Left lung (tissue), 14 donors: ENCODE measurements around the gene ICOSLG. TPM values are rescaled to one million over a fixed set of nuclear protein-coding genes. Genes with fewer than 3 reads are reported as not detected.
"Not testable (repeated sequence)": the region's sequence is repeated elsewhere in the genome, so short reads cannot be mapped to it uniquely, and the experiment has no call there.

Experiments
- ATAC-seq: fragments of 200-7000 bp; cut with Tn5 transposase; one replicate; pipeline ENCODE4 v1.9.1; 2020; ENCODE audit warnings: moderate library complexity
- DNase-seq, 4 donors: peaks; one replicate each; pipeline ENCODE4 v3.0.0-alpha.2; 2013 to 2020
- H3K27ac ChIP-seq, 2 donors: fragments of 200-600 bp; sonication (generic) in 1 of 2; one replicate each; pipeline versions ENCODE4 v1.5.0 to v1.8.0; 2020 to 2021
- H3K27me3 ChIP-seq, 2 donors: fragments of 200-600 bp; sonication (generic) in 1 of 2; one replicate each; pipeline versions ENCODE4 v1.5.0 to v1.8.0; 2020 to 2021
- H3K36me3 ChIP-seq, 2 donors: fragments of 200-600 bp; sonication (generic) in 1 of 2; one replicate each; pipeline versions ENCODE4 v1.5.0 to v1.8.0; 2020 to 2021
- H3K4me1 ChIP-seq, 2 donors: fragments of 200-600 bp; one replicate each; pipeline ENCODE4 v1.8.0; 2021
- H3K4me3 ChIP-seq, 2 donors: fragments of 200-600 bp; sonication (generic) in 1 of 2; one replicate each; pipeline versions ENCODE4 v1.5.0 to v1.8.0; 2020 to 2021; ENCODE audit warnings: mild to moderate bottlenecking in 1 of 2
- H3K9me3 ChIP-seq, 2 donors: fragments of 200-600 bp; sonication (generic) in 1 of 2; one replicate each; pipeline versions ENCODE4 v1.5.0 to v1.8.0; 2020 to 2021
- CTCF ChIP-seq, 2 donors: fragments of 200-600 bp; sonication (generic) in 1 of 2; IDR thresholded peaks; one replicate each; pipeline versions ENCODE4 v1.5.0 to v1.8.0; 2021; ENCODE audit warnings: antibody characterized with exemption in 2 of 2
- intact Hi-C, 2 donors: fragments of 100-400 bp; cut with DNase I; formaldehyde crosslinking; loops; one replicate each; pipeline versions ENCODE4 v1.11.2 to v1.14.2; 2022
- long read RNA-seq, 12 donors: library from polyadenylated mRNA in 2 of 12; unstranded in 2 of 12; transcript quantifications; one replicate each; pipeline ENCODE4 v2.0.0 and lab custom pipeline, GENCODE V29; 2019 to 2026
- polyA plus RNA-seq, 6 donors: library from polyadenylated mRNA; unstranded; fragments of 120-200 nt; gene quantifications; one replicate each; pipeline ENCODE4 v1.2.1, GENCODE V29; 2013; ENCODE audit not compliant: insufficient read length in 6 of 6
- total RNA-seq, 2 donors: library from RNA; stranded (reverse); fragmentation: NEBNext Ultra II Directional; extraction: Animal tissue kit (Norgen Biotek cat#: 25700); gene quantifications; one replicate each; pipeline ENCODE4 v1.2.1, GENCODE V29; 2021
- donor health status: DM: no; HTN: yes; CAD: no.
- donor health status: DM: no; HTN: no; CAD: no.

Gene ICOSLG
- total RNA-seq (1 to 10 TPM; 3.9 to 4.6 TPM), polyA plus RNA-seq (1 to 10 TPM; 1.7 to 3.3 (median 2.1) TPM)
- long read RNA-seq, donor 1 = 0 reads
- long read RNA-seq, donor 2 = 0 reads
- long read RNA-seq, donor 3 = 0 reads
- long read RNA-seq, donor 4 = 0 reads
- long read RNA-seq, donor 5 = 0 reads
- long read RNA-seq, donor 6 = 0 reads
- long read RNA-seq, donor 7 = 0 reads
- long read RNA-seq, donor 8, full-length matches to known transcripts = 1 of 1 reads
- long read RNA-seq, donor 8, partial matches to known transcripts = 0 of 1 reads
- long read RNA-seq, donor 8, other reads (novel, unspliced or antisense) = 0 of 1 reads
- long read RNA-seq, donor 9 = 0 reads
- long read RNA-seq, donor 10 = 0 reads
- long read RNA-seq, donor 11 = 0 reads
- long read RNA-seq, donor 12, full-length matches to known transcripts = 1 of 1 reads
- long read RNA-seq, donor 12, partial matches to known transcripts = 0 of 1 reads
- long read RNA-seq, donor 12, other reads (novel, unspliced or antisense) = 0 of 1 reads

- DNase-seq, H3K27me3 ChIP-seq, H3K4me1 ChIP-seq, H3K4me3 ChIP-seq, H3K36me3 ChIP-seq, H3K27ac ChIP-seq, intact Hi-C loops, H3K9me3 ChIP-seq: not testable (repeated sequence)
- ATAC-seq = peak; percentile 92
These were observed at the start of gene ICOSLG for GRCh38 chr21:44240842-44241241. ICOSLG (minus strand) TSS chr21:44240943; CDS start chr21:44240817, 126 bp downstream.

- ATAC-seq = no peak
These were observed 48.8 kb upstream of the ICOSLG start for GRCh38 chr21:44289381-44290010.

GRCh38 chr21:44288251-44289110 lies 47.7 kb upstream of the ICOSLG start:
- TF ChIP-seq CTCF (IDR thresholded peaks at IDR 0.05) = no peak
- Histone ChIP-seq H3K27ac (no peak overlapping the region), H3K27me3 (peaks cover 7 to 52% of the 10 kb centered on the region in 2 donors), H3K4me3 (no peak overlapping the region), H3K36me3 (no peaks in the 10 kb centered on the region), H3K9me3 (no peaks in the 10 kb centered on the region), H3K4me1 (peaks cover 0 to 6% of the 10 kb centered on the region in 2 donors)
- intact Hi-C loops = no loop called here
- ATAC-seq = no peak
- peak in 1 of 4 donors; percentile 56 for DNase-seq

More at GRCh38 chr21:44289381-44290010, 48.8 kb upstream of the ICOSLG start:
- peak in 1 of 4 donors; percentile 59 for DNase-seq
- H3K36me3 ChIP-seq = no peaks in the 10 kb centered on the region
- H3K4me3 ChIP-seq = no peak overlapping the region
- TF ChIP-seq CTCF (IDR thresholded peaks at IDR 0.05) = no peak
- peaks cover 7 to 54% of the 10 kb centered on the region in 2 donors for H3K27me3 ChIP-seq
- no peaks in the 10 kb centered on the region for H3K9me3 ChIP-seq
- peaks cover 0 to 6% of the 10 kb centered on the region in 2 donors for H3K4me1 ChIP-seq
- intact Hi-C loops = no loop called here
- no peak overlapping the region for H3K27ac ChIP-seq

- H3K36me3 ChIP-seq = no peaks in the 10 kb centered on the region
- H3K27ac ChIP-seq = no peak overlapping the region
- no peak for TF ChIP-seq CTCF (IDR thresholded peaks at IDR 0.05)
- no peaks in the 10 kb centered on the region for H3K9me3 ChIP-seq
- H3K4me1 ChIP-seq = peaks cover 0 to 6% of the 10 kb centered on the region in 2 donors
- peaks cover 7 to 39% of the 10 kb centered on the region in 2 donors for H3K27me3 ChIP-seq
- no peak for ATAC-seq
- no peak overlapping the region for H3K4me3 ChIP-seq
- peak in 1 of 4 donors; percentile 74 for DNase-seq
- intact Hi-C loops = no loop called here
These were observed 46.2 kb upstream of the ICOSLG start for GRCh38 chr21:44286716-44287632.
